Endothelial cell of umbilical vein (primary cell): ENCODE measurements around the gene ANAPC16.

ENCODE experiments used
- EZH2 ChIP-seq: IDR thresholded peaks from 2 replicates; pipeline ENCODE4 v1.6.1; 2012; ENCODE audit warnings: borderline replicate concordance, low read depth, mild to moderate bottlenecking, moderate library complexity, low read length, inconsistent platforms; ENCODE audit not compliant: severe bottlenecking
- POLR2A ChIP-seq: IDR thresholded peaks from 2 replicates; pipeline ENCODE4 v1.6.1; 2012; ENCODE audit warnings: low read depth, mild to moderate bottlenecking, control low read depth, low read length
- TF ChIP-seq, protein P1 (sequence below), 2 donors: IDR thresholded peaks; 1 replicate in 1 of 2; 2 replicates in 1 of 2; pipeline ENCODE4 v1.5.1; 2011; ENCODE audit warnings: low read length in 2 of 2, mild to moderate bottlenecking in 2 of 2, moderate library complexity in 2 of 2, control low read depth in 1 of 2, inconsistent platforms in 1 of 2, low read depth in 1 of 2; ENCODE audit not compliant: insufficient read depth in 1 of 2; ENCODE audit errors: extremely low read depth in 1 of 2

DNA sequence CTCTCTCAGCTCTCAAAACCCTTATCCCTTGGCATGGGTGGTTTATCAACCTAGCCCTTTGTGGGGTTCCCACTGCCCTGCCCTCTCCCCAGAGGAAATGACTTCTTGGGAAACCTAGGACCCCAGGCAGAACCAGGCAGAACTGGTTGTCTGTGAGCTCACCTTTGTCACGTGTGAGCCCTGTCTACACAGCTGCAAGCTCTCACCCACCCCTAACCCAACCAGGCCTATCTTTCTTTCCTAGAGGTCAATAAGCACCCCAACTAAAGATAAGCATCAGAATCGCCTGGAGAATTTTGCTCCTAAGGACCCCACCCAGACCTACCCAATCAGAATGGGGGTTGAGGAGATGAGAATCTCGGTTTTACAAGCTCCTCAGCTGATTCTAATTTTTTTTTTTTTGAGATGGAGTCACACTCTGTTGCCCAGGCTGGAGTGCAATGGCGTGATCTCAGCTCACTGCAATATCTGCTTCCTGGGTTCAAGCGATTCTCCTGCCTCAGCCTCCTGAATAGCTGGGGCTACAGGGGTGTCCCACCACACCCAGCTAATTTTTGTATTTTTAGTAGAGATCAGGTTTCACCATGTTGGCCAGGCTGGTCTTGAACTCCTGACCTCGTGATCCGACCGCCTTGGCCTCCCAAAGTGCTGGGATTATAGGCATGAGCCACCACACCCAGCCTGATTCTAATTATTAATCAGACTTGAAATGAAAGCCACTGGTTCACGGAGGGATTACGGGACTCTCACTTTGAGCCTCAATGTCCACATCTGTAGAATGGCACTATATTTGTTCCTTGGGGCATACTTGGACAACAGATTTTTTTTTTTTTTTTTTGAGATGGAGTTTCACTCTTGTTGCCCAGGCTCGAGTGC, 50.4 kb downstream of the ANAPC16 start:
- TF ChIP-seq, protein P1, sequence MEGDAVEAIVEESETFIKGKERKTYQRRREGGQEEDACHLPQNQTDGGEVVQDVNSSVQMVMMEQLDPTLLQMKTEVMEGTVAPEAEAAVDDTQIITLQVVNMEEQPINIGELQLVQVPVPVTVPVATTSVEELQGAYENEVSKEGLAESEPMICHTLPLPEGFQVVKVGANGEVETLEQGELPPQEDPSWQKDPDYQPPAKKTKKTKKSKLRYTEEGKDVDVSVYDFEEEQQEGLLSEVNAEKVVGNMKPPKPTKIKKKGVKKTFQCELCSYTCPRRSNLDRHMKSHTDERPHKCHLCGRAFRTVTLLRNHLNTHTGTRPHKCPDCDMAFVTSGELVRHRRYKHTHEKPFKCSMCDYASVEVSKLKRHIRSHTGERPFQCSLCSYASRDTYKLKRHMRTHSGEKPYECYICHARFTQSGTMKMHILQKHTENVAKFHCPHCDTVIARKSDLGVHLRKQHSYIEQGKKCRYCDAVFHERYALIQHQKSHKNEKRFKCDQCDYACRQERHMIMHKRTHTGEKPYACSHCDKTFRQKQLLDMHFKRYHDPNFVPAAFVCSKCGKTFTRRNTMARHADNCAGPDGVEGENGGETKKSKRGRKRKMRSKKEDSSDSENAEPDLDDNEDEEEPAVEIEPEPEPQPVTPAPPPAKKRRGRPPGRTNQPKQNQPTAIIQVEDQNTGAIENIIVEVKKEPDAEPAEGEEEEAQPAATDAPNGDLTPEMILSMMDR (IDR thresholded peaks at IDR 0.05; ENCODE audit: extremely low read depth in 1 of 2, insufficient read depth in 1 of 2, low read depth in 1 of 2, low read length in 2 of 2), result no peak
- TF ChIP-seq POLR2A, result no peak
- TF ChIP-seq EZH2, result no peak
